Thyroid gland (tissue), 4 donors: Measurements from ENCODE around the gene PPP2R2C. TPM values are rescaled to one million over a fixed set of nuclear protein-coding genes. Genes with fewer than 3 reads are reported as not detected.

ENCODE experiments used
- DNase-seq, 2 donors: peaks; one replicate each; pipeline ENCODE4 v3.0.0-alpha.2; 2019
- H3K27ac ChIP-seq, 3 donors: fragments of 200-600 bp; sonication (generic); 1 replicate in 2 of 3; 2 replicates in 1 of 3; pipeline ENCODE4 v1.5.1; 2016 to 2019; ENCODE audit warnings: mild to moderate bottlenecking in 1 of 3, moderate library complexity in 1 of 3
- H3K27me3 ChIP-seq: fragments of 200-600 bp; sonication (generic); one replicate; pipeline ENCODE4 v1.5.1; 2019
- H3K36me3 ChIP-seq, 2 donors: fragments of 200-600 bp; sonication (generic); one replicate each; pipeline ENCODE4 v1.5.1; 2016 to 2019
- H3K4me1 ChIP-seq, 2 donors: fragments of 200-600 bp; sonication (generic); one replicate each; pipeline ENCODE4 v1.5.1; 2017 to 2019
- H3K4me3 ChIP-seq, 3 donors: fragments of 200-600 bp; sonication (generic); replicated peaks in 1 of 3; 1 replicate in 2 of 3; 2 replicates in 1 of 3; pipeline ENCODE4 v1.5.1; 2016; ENCODE audit warnings: mild to moderate bottlenecking in 1 of 3
- H3K9me3 ChIP-seq: fragments of 200-600 bp; sonication (generic); one replicate; pipeline ENCODE4 v1.5.1; 2017
- CTCF ChIP-seq, 6 experiments: fragments of 200-600 bp in 3 of 6; fragments of 450-650 bp in 3 of 6; sonication (generic) in 3 of 6; IDR thresholded peaks; one replicate each; pipeline ENCODE4 v1.5.1; 2016 to 2019; ENCODE audit warnings: antibody characterized with exemption in 6 of 6, mild to moderate bottlenecking in 2 of 6, inconsistent platforms in 1 of 6, moderate library complexity in 1 of 6
- POLR2A ChIP-seq, 2 donors: fragments of 450-650 bp; IDR thresholded peaks; one replicate each; pipeline ENCODE4 v1.6.1; 2017; ENCODE audit warnings: antibody characterized with exemption in 2 of 2, mild to moderate bottlenecking in 2 of 2, moderate library complexity in 1 of 2
- WGBS, 2 donors: methylation state at CpG; one replicate each; pipeline ENCODE4 v1.1.5; 2017; 5-methylcytosine and 5-hydroxymethylcytosine counted together
- intact Hi-C: fragments of 100-400 bp; cut with DNase I; formaldehyde crosslinking; loops from one replicate; pipeline ENCODE4 v1.15.1; 2023
- total RNA-seq, 4 donors: library from RNA; depleted of rRNA; stranded (reverse); fragments of >200 nt; gene quantifications; one replicate each; pipeline ENCODE4 v1.2.3, GENCODE V29; 2016

The PPP2R2C gene
- total RNA-seq, 4 donors from 2014 or later: 0.15 to 1.5 (median 0.33) TPM; not detected in 1

- Histone ChIP-seq H3K4me3 (no peak overlapping the region), H3K27ac (no peak overlapping the region)
- 32 to 39% methylated on average over 18 of the region's 18 CpGs for WGBS, 2 donors
Measured at GRCh38 chr4:6402566-6403399, 69.6 kb downstream of the PPP2R2C start.

GRCh38 chr4:6401797-6402196 lies 70.6 kb downstream of the PPP2R2C start:
- Histone ChIP-seq H3K36me3 (no peaks in the 10 kb centered on the region), H3K4me3 (no peak overlapping the region), H3K9me3 (no peaks in the 10 kb centered on the region), H3K27me3 (peaks cover 13% of the 10 kb centered on the region), H3K4me1 (no peaks in the 10 kb centered on the region), H3K27ac (no peak overlapping the region)
- TF ChIP-seq CTCF (IDR thresholded peaks at IDR 0.05) (no peak), POLR2A (IDR thresholded peaks at IDR 0.05) (no peak)
- intact Hi-C loops: no loop called here
- WGBS, 2 donors: 79 to 83% methylated on average over 9 of the region's 9 CpGs
- no peak for DNase-seq

More at GRCh38 chr4:6402566-6403399, 69.6 kb downstream of the PPP2R2C start:
- no peaks in the 10 kb centered on the region for H3K4me1 ChIP-seq
- no peaks in the 10 kb centered on the region for H3K36me3 ChIP-seq
- TF ChIP-seq CTCF (IDR thresholded peaks at IDR 0.05) (no peak), POLR2A (IDR thresholded peaks at IDR 0.05) (no peak)
- H3K9me3 ChIP-seq: no peaks in the 10 kb centered on the region
- intact Hi-C loops: no loop called here
- no peak for DNase-seq
- H3K27me3 ChIP-seq: peaks cover 13% of the 10 kb centered on the region

- intact Hi-C loops: no loop called here
- H3K27ac ChIP-seq: no peak overlapping the region
- DNase-seq: no peak
- no peaks in the 10 kb centered on the region for H3K36me3 ChIP-seq
- H3K4me3 ChIP-seq: no peak overlapping the region
- WGBS, 2 donors: 82 to 92% methylated on average over 10 to 11 of the region's 12 CpGs
- no peaks in the 10 kb centered on the region for H3K9me3 ChIP-seq
- H3K4me1 ChIP-seq: no peaks in the 10 kb centered on the region
- TF ChIP-seq POLR2A (IDR thresholded peaks at IDR 0.05): no peak
- no peak for TF ChIP-seq CTCF (IDR thresholded peaks at IDR 0.05)
- H3K27me3 ChIP-seq: no peaks in the 10 kb centered on the region
Measured at GRCh38 chr4:6396696-6397236, 75.6 kb downstream of the PPP2R2C start.

GRCh38 chr4:6395466-6396228 lies 76.8 kb downstream of the PPP2R2C start:
- H3K9me3 ChIP-seq: no peaks in the 10 kb centered on the region
- TF ChIP-seq POLR2A (IDR thresholded peaks at IDR 0.05) (no peak), CTCF (IDR thresholded peaks at IDR 0.05) (no peak)
- H3K4me3 ChIP-seq: no peak overlapping the region
- WGBS, 2 donors: 69% methylated on average over 3 to 9 of the region's 17 CpGs
- H3K27ac ChIP-seq: no peak overlapping the region
- no peaks in the 10 kb centered on the region for H3K36me3 ChIP-seq
- H3K27me3 ChIP-seq: no peaks in the 10 kb centered on the region
- intact Hi-C loops: no loop called here
- no peak for DNase-seq
- no peaks in the 10 kb centered on the region for H3K4me1 ChIP-seq
